Measurements from ENCODE around the gene NAB1.
A peak's percentile ranks its signal among the peaks of the same experiment; 100 is the strongest.

Gene NAB1

GRCh38 chr2:190637903-190638618 lies 10.8 kb upstream of the NAB1 start:
- no peak for DNase-seq

GRCh38 chr2:190640117-190640516 lies 8.8 kb upstream of the NAB1 start:
- DNase-seq, result no peak

GRCh38 chr2:190641469-190641868 lies 7.4 kb upstream of the NAB1 start:
- no peak for DNase-seq

GRCh38 chr2:190646780-190647522 lies 1.9 kb upstream of the NAB1 start:
- no peak for DNase-seq

GRCh38 chr2:190648289-190649034 lies 421 bp upstream of the NAB1 start:
- DNase-seq, result peak; percentile 33

- DNase-seq, result no peak
Measured at GRCh38 chr2:190649798-190650390, 1.0 kb downstream of the NAB1 start.

GRCh38 chr2:190651413-190651812 lies 2.5 kb downstream of the NAB1 start:
- no peak for DNase-seq

GRCh38 chr2:190653231-190653630 lies 4.3 kb downstream of the NAB1 start:
- DNase-seq, result no peak

GRCh38 chr2:190653931-190654330 lies 5.0 kb downstream of the NAB1 start:
- DNase-seq, result no peak

- no peak for DNase-seq
Measured at GRCh38 chr2:190655113-190655512, 6.2 kb downstream of the NAB1 start.

GRCh38 chr2:190655570-190655969 lies 6.7 kb downstream of the NAB1 start:
- no peak for DNase-seq

- DNase-seq, result no peak
Measured at GRCh38 chr2:190656301-190656700, 7.4 kb downstream of the NAB1 start.

GRCh38 chr2:190657474-190658255 lies 8.8 kb downstream of the NAB1 start:
- no peak for DNase-seq

GRCh38 chr2:190659553-190659952 lies 10.7 kb downstream of the NAB1 start:
- no peak for DNase-seq

- no peak for DNase-seq
Measured at GRCh38 chr2:190662754-190663153, 13.9 kb downstream of the NAB1 start.

- no peak for DNase-seq
Measured at GRCh38 chr2:190663348-190663747, 14.5 kb downstream of the NAB1 start.

GRCh38 chr2:190663839-190664238 lies 15.0 kb downstream of the NAB1 start:
- no peak for DNase-seq

GRCh38 chr2:190664240-190664639 lies 15.4 kb downstream of the NAB1 start:
- no peak for DNase-seq

GRCh38 chr2:190666895-190667294 lies 18.0 kb downstream of the NAB1 start:
- no peak for DNase-seq

GRCh38 chr2:190668892-190669291 lies 20.0 kb downstream of the NAB1 start:
- DNase-seq, result no peak

GRCh38 chr2:190670182-190670946 lies 21.5 kb downstream of the NAB1 start:
- no peak for DNase-seq
